Thymus (tissue), 14 donors: ENCODE measurements around the gene A1CF. TPM values are rescaled to one million over a fixed set of nuclear protein-coding genes. Genes with fewer than 3 reads are reported as not detected.
A peak's percentile ranks its signal among the peaks of the same experiment; 100 is the strongest.
"Not testable (repeated sequence)": the region's sequence is repeated elsewhere in the genome, so short reads cannot be mapped to it uniquely, and the experiment has no call there.

Source experiments
- DNase-seq, 9 donors: peaks; one replicate each; pipeline ENCODE4 v3.0.0-alpha.2; 2013; ENCODE audit warnings: low spot score in 9 of 9, low read depth in 6 of 9, missing footprints in 1 of 9
- H3K27ac ChIP-seq, 2 donors: one replicate each; pipeline ENCODE4 v1.5.1; 2013; ENCODE audit warnings: control low read depth in 1 of 2, low read depth in 1 of 2, low read length in 1 of 2, mild to moderate bottlenecking in 1 of 2, moderate library complexity in 1 of 2
- H3K27me3 ChIP-seq, 2 donors: one replicate each; pipeline ENCODE4 v1.5.1; 2013; ENCODE audit warnings: low read length in 1 of 2; ENCODE audit not compliant: control insufficient read depth in 2 of 2, insufficient read depth in 1 of 2
- H3K36me3 ChIP-seq, 2 donors: one replicate each; pipeline ENCODE4 v1.5.1; 2013; ENCODE audit warnings: low read length in 1 of 2, mild to moderate bottlenecking in 1 of 2, moderate library complexity in 1 of 2; ENCODE audit not compliant: control insufficient read depth in 2 of 2, insufficient read depth in 2 of 2
- H3K4me1 ChIP-seq, 2 donors: one replicate each; pipeline ENCODE4 v1.5.1; 2013; ENCODE audit warnings: low read length in 2 of 2; ENCODE audit not compliant: control insufficient read depth in 2 of 2, insufficient read depth in 2 of 2
- H3K4me3 ChIP-seq, 2 donors: one replicate each; pipeline ENCODE4 v1.5.1; 2013; ENCODE audit warnings: low read length in 2 of 2, control low read depth in 1 of 2, mild to moderate bottlenecking in 1 of 2
- H3K9me3 ChIP-seq, 2 donors: one replicate each; pipeline ENCODE4 v1.5.1; 2013; ENCODE audit warnings: low read length in 1 of 2, mild to moderate bottlenecking in 1 of 2; ENCODE audit not compliant: control insufficient read depth in 2 of 2, insufficient read depth in 1 of 2
- WGBS: extraction: QIAGEN DNeasy Blood & Tissue Kit; methylation state at CpG from one replicate; pipeline ENCODE4 v1.1.7; 2013; 5-methylcytosine and 5-hydroxymethylcytosine counted together
- long read RNA-seq, 10 donors: transcript quantifications; one replicate each; lab custom pipeline, GENCODE V29; 2026
- polyA plus RNA-seq: library from polyadenylated mRNA; stranded (reverse); fragments of 200-250 nt; gene quantifications from one replicate; pipeline ENCODE4 v1.2.3, GENCODE V29; 2013
- total RNA-seq: library from RNA; stranded (reverse); fragments of 120-200 nt; gene quantifications from one replicate; pipeline ENCODE4 v1.2.4, GENCODE V29; 2013
- donor health status: healthy.

A1CF gene
- total RNA-seq (0.05 TPM), polyA plus RNA-seq (0.02 TPM)
- long read RNA-seq, donor 1 = 0 reads
- long read RNA-seq, donor 2 = 0 reads
- long read RNA-seq, donor 3 = 0 reads
- long read RNA-seq, donor 4 = 0 reads
- long read RNA-seq, donor 5 = 0 reads
- long read RNA-seq, donor 6 = 0 reads
- long read RNA-seq, donor 7 = 0 reads
- long read RNA-seq, donor 8 = 0 reads
- long read RNA-seq, donor 9 = 0 reads
- long read RNA-seq, donor 10 = 0 reads

- no peaks in the 10 kb centered on the region for H3K27me3 ChIP-seq
- H3K36me3 ChIP-seq = no peaks in the 10 kb centered on the region
- no peak for DNase-seq
- H3K27ac ChIP-seq = no peak within 1 kb of the TSS
- WGBS = 86% methylated on average over 7 of the region's 7 CpGs
- no peaks in the 10 kb centered on the region for H3K4me1 ChIP-seq
- no peaks in the 10 kb centered on the region for H3K9me3 ChIP-seq
- no peak within 1 kb of the TSS for H3K4me3 ChIP-seq
These were observed at the start of gene A1CF for GRCh38 chr10:50885097-50885859. A1CF (minus strand) TSS chr10:50885627; CDS start chr10:50859940, 25,687 bp downstream.

GRCh38 chr10:50931948-50932431, 46.6 kb upstream of the A1CF start:
- no peak for DNase-seq
- 84% methylated on average over 3 of the region's 3 CpGs for WGBS

GRCh38 chr10:50929670-50930069, 44.2 kb upstream of the A1CF start:
- no peak overlapping the region for H3K4me3 ChIP-seq
- no peaks in the 10 kb centered on the region for H3K4me1 ChIP-seq
- 98% methylated on average over 1 of the region's 1 CpG for WGBS
- no peak for DNase-seq
- H3K27me3 ChIP-seq = no peaks in the 10 kb centered on the region
- no peak overlapping the region for H3K27ac ChIP-seq
- H3K9me3 ChIP-seq = no peaks in the 10 kb centered on the region
- H3K36me3 ChIP-seq = no peaks in the 10 kb centered on the region

More at GRCh38 chr10:50931948-50932431, 46.6 kb upstream of the A1CF start:
- no peak overlapping the region for H3K4me3 ChIP-seq
- H3K36me3 ChIP-seq = no peaks in the 10 kb centered on the region
- no peaks in the 10 kb centered on the region for H3K27me3 ChIP-seq
- no peak overlapping the region for H3K27ac ChIP-seq
- no peaks in the 10 kb centered on the region for H3K4me1 ChIP-seq
- no peaks in the 10 kb centered on the region for H3K9me3 ChIP-seq

GRCh38 chr10:50928190-50928552, 42.7 kb upstream of the A1CF start:
- no peak overlapping the region for H3K4me3 ChIP-seq
- H3K36me3 ChIP-seq = no peaks in the 10 kb centered on the region
- no peak for DNase-seq
- no peaks in the 10 kb centered on the region for H3K4me1 ChIP-seq
- WGBS = 47% methylated on average over 2 of the region's 2 CpGs
- H3K9me3 ChIP-seq = peaks cover under 1 to 4% of the 10 kb centered on the region in 2 donors
- H3K27me3 ChIP-seq = no peaks in the 10 kb centered on the region
- H3K27ac ChIP-seq = peak overlapping the region in 1 of 2 donors; percentile 50

- no peaks in the 10 kb centered on the region for H3K27me3 ChIP-seq
- peaks cover 2 to 7% of the 10 kb centered on the region in 2 donors for H3K9me3 ChIP-seq
- H3K36me3 ChIP-seq = no peaks in the 10 kb centered on the region
- DNase-seq = no peak
- no peak overlapping the region for H3K4me3 ChIP-seq
- WGBS = 91% methylated on average over 2 of the region's 2 CpGs
- H3K4me1 ChIP-seq = no peaks in the 10 kb centered on the region
- H3K27ac ChIP-seq = peak overlapping the region; percentile 8 to 50
These were observed 42.2 kb upstream of the A1CF start for GRCh38 chr10:50927522-50928189.

- not testable (repeated sequence) for H3K36me3 ChIP-seq, H3K4me3 ChIP-seq, DNase-seq, H3K27ac ChIP-seq, H3K27me3 ChIP-seq, H3K9me3 ChIP-seq, H3K4me1 ChIP-seq
- WGBS = 63% methylated on average over 1 of the region's 1 CpG
These were observed 38.0 kb upstream of the A1CF start for GRCh38 chr10:50923471-50923870.

- Histone ChIP-seq H3K27me3 (no peaks in the 10 kb centered on the region), H3K36me3 (no peaks in the 10 kb centered on the region), H3K9me3 (peaks cover 2 to 7% of the 10 kb centered on the region in 2 donors), H3K4me3 (no peak overlapping the region), H3K4me1 (no peaks in the 10 kb centered on the region), H3K27ac (no peak overlapping the region)
- DNase-seq = no peak
- WGBS = 95% methylated on average over 3 of the region's 3 CpGs
These were observed 33.6 kb upstream of the A1CF start for GRCh38 chr10:50919010-50919409.

- Histone ChIP-seq H3K36me3 (no peaks in the 10 kb centered on the region), H3K4me1 (no peaks in the 10 kb centered on the region), H3K27me3 (no peaks in the 10 kb centered on the region), H3K4me3 (no peak overlapping the region), H3K9me3 (peaks cover 2 to 7% of the 10 kb centered on the region in 2 donors), H3K27ac (no peak overlapping the region)
- no peak for DNase-seq
These were observed 33.1 kb upstream of the A1CF start for GRCh38 chr10:50918529-50918928.

GRCh38 chr10:50917486-50917885, 32.1 kb upstream of the A1CF start:
- no peaks in the 10 kb centered on the region for H3K9me3 ChIP-seq
- H3K27me3 ChIP-seq = no peaks in the 10 kb centered on the region
- no peaks in the 10 kb centered on the region for H3K36me3 ChIP-seq
- no peaks in the 10 kb centered on the region for H3K4me1 ChIP-seq
- no peak overlapping the region for H3K27ac ChIP-seq
- DNase-seq = no peak
- no peak overlapping the region for H3K4me3 ChIP-seq
